K562 (cell line): ENCODE data around the gene RAP1A. TPM values are rescaled to one million over a fixed set of nuclear protein-coding genes. Genes with fewer than 3 reads are reported as not detected.

ENCODE experiments used
- ATAC-seq: fragments of 200-7000 bp; cut with Tn5 transposase; 3 replicates; pipeline ENCODE4 v1.9.1; 2020; ENCODE audit warnings: moderate library complexity
- BruUV-seq: library from RNA; stranded (reverse); fragments of 400-500 nt; replicated peaks from 2 replicates; lab custom pipeline; 2021; lab: Mats Ljungman, UMichigan
- CTCF ChIA-PET: fragments of 300-600 bp; formaldehyde crosslinking; extraction: SDS; loops from one replicate; lab custom pipeline; 2021; ENCODE audit warnings: low intra/inter-chr PET ratio; lab: Yijun Ruan, JAX
- POLR2A ChIA-PET: fragments of 300-600, 350-650 bp; sonication (Branson Sonifier 250); formaldehyde crosslinking; extraction: SDS; loops from one replicate; lab custom pipeline; 2021; ENCODE audit warnings: antibody characterized with exemption, inconsistent platforms; lab: Yijun Ruan, JAX
- DNase-seq, 4 experiments: peaks; one replicate each; pipeline versions ENCODE4 v3.0.0 to v3.0.0-alpha.2; 2011 to 2018; ENCODE audit warnings: low spot score in 3 of 4, mixed read lengths in 3 of 4; ENCODE audit errors: extremely low read depth in 1 of 4
- FAIRE-seq: peaks from 2 replicates; lab custom pipeline; 2011; peaks lifted over from hg19 to GRCh38; lab: Jason Lieb, UNC
- H2AFZ ChIP-seq: 2 replicates; pipeline ENCODE4 v1.6.0; 2011; ENCODE audit warnings: low read depth, low read length, control low read depth, inconsistent platforms
- H3K27ac ChIP-seq: fragments of 200-600 bp; 3 replicates; pipeline ENCODE4 v1.8.0; 2011; ENCODE audit warnings: low read depth, mild to moderate bottlenecking, control low read depth, inconsistent platforms, low read length, moderate library complexity, mixed read lengths; ENCODE audit errors: extremely low read depth
- H3K27me3 ChIP-seq, 2 experiments: fragments of 300-600 bp in 1 of 2; 2 replicates in 1 of 2; 3 replicates in 1 of 2; pipeline versions ENCODE4 v1.6.0 to v1.8.0; 2011; ENCODE audit warnings: inconsistent platforms in 2 of 2, low read length in 2 of 2, mild to moderate bottlenecking in 1 of 2, mixed read lengths in 1 of 2, moderate library complexity in 1 of 2; ENCODE audit not compliant: control insufficient read depth in 2 of 2, insufficient read depth in 2 of 2
- H3K36me3 ChIP-seq: fragments of 300-600 bp; 3 replicates; pipeline ENCODE4 v1.8.0; 2011; ENCODE audit warnings: mild to moderate bottlenecking, low read length, inconsistent platforms; ENCODE audit not compliant: control insufficient read depth, insufficient read depth
- H3K4me1 ChIP-seq, 2 experiments: fragments of 200-600 bp in 1 of 2; replicated peaks in 1 of 2; 2 replicates in 1 of 2; 3 replicates in 1 of 2; pipeline versions ENCODE4 v1.5.1 to v1.8.0; 2011; ENCODE audit warnings: inconsistent platforms in 2 of 2, low read length in 2 of 2, mild to moderate bottlenecking in 1 of 2, mixed read lengths in 1 of 2, moderate library complexity in 1 of 2; ENCODE audit not compliant: control insufficient read depth in 2 of 2, insufficient read depth in 2 of 2
- H3K4me2 ChIP-seq: 2 replicates; pipeline ENCODE4 v1.6.1; 2011; ENCODE audit warnings: low read length, control low read depth, inconsistent platforms, mixed read lengths; ENCODE audit not compliant: insufficient read depth
- H3K4me3 ChIP-seq: fragments of 200-600 bp; sonication (generic), shearing (Covaris generic); 2 replicates; pipeline ENCODE4 v1.5.1; 2016; ENCODE audit warnings: control low read depth, inconsistent platforms
- H3K79me2 ChIP-seq: fragments of 200-600 bp; 3 replicates; pipeline ENCODE4 v1.8.0; 2011; ENCODE audit warnings: low read length, inconsistent platforms; ENCODE audit not compliant: control insufficient read depth, insufficient read depth
- H3K9ac ChIP-seq, 2 experiments: 2 replicates each; pipeline versions ENCODE4 v1.6.0 to v1.6.1; 2011; ENCODE audit warnings: low read depth in 2 of 2, low read length in 2 of 2, control low read depth in 1 of 2, inconsistent platforms in 1 of 2, mild to moderate bottlenecking in 1 of 2, mixed read lengths in 1 of 2; ENCODE audit not compliant: insufficient read depth in 1 of 2
- H3K9me1 ChIP-seq: one replicate; pipeline ENCODE4 v1.6.0; 2011; ENCODE audit warnings: inconsistent platforms, mild to moderate bottlenecking, low read length, moderate library complexity; ENCODE audit not compliant: control insufficient read depth, insufficient read depth
- H3K9me3 ChIP-seq: replicated peaks from 2 replicates; pipeline ENCODE4 v1.5.1; 2011; ENCODE audit warnings: low read depth, low read length, inconsistent platforms; ENCODE audit not compliant: control insufficient read depth, insufficient read depth
- H4K20me1 ChIP-seq: replicated peaks from 2 replicates; pipeline ENCODE4 v1.6.1; 2011; ENCODE audit warnings: low read length, inconsistent platforms, mixed read lengths; ENCODE audit not compliant: control insufficient read depth, insufficient read depth
- BRD9 ChIP-seq: fragments of 450-650 bp; IDR thresholded peaks from 2 replicates; pipeline ENCODE4 v1.6.1; 2018; ENCODE audit warnings: low read depth; ENCODE audit not compliant: partially characterized antibody
- EP400 ChIP-seq: fragments of 450-650 bp; IDR thresholded peaks from 2 replicates; pipeline ENCODE4 v1.6.1; 2017; ENCODE audit warnings: antibody characterized with exemption, mild to moderate bottlenecking, moderate library complexity
- FOXP1 ChIP-seq: sonication (generic); formaldehyde crosslinking; IDR thresholded peaks from 2 replicates; pipeline ENCODE4 v1.8.0; 2022; ENCODE audit warnings: mild to moderate bottlenecking, missing genetic modification reagents
- KAT2B ChIP-seq: IDR thresholded peaks from one replicate; pipeline ENCODE4 v1.6.1; 2012; ENCODE audit warnings: low read depth, mild to moderate bottlenecking, control low read depth, inconsistent platforms, low read length, moderate library complexity
- MAFF ChIP-seq: IDR thresholded peaks from 2 replicates; pipeline ENCODE4 v1.6.1; 2012; ENCODE audit warnings: low read length, improper control_type of control experiment
- PHB2 ChIP-seq: fragments of 450-650 bp; IDR thresholded peaks from 2 replicates; pipeline ENCODE4 v1.6.1; 2017; ENCODE audit warnings: low read depth
- PTRF ChIP-seq: fragments of 450-650 bp; IDR thresholded peaks from 2 replicates; pipeline ENCODE4 v1.6.1; 2016; ENCODE audit warnings: mild to moderate bottlenecking, missing genetic modification characterization, missing compliant biosample characterization
- RFX1 ChIP-seq: fragments of 450-650 bp; IDR thresholded peaks from 2 replicates; pipeline ENCODE4 v1.6.1; 2016; ENCODE audit warnings: mild to moderate bottlenecking, moderate library complexity
- XRCC4 ChIP-seq: IDR thresholded peaks from one replicate; pipeline ENCODE4 v1.6.1; 2011; ENCODE audit not compliant: insufficient read depth, insufficient read length; ENCODE audit errors: extremely low read depth
- ZC3H8 ChIP-seq: fragments of 450-650 bp; IDR thresholded peaks from 2 replicates; pipeline ENCODE4 v1.6.1; 2017
- ZNF140 ChIP-seq: fragments of 250-450 bp; sonication (Bioruptor Pico); IDR thresholded peaks from 2 replicates; pipeline ENCODE4 v1.8.0; 2021; ENCODE audit warnings: moderate library complexity, mild to moderate bottlenecking, inconsistent platforms
- ZNF165 ChIP-seq: fragments of 250-450 bp; sonication (Bioruptor Pico); IDR thresholded peaks from 2 replicates; pipeline ENCODE4 v1.4.0; 2020; ENCODE audit warnings: borderline replicate concordance
- ZNF644 ChIP-seq: fragments of 200-800 bp; sonication (Bioruptor generic); IDR thresholded peaks from 2 replicates; pipeline ENCODE4 v1.6.1; 2016; ENCODE audit warnings: low read depth, missing genetic modification characterization, missing compliant biosample characterization
- WGBS: fragments of 100-300 bp; shearing (Covaris generic); methylation state at CpG from one replicate; pipeline ENCODE4 v1.1.6; 2016; ENCODE audit warnings: low coverage, mixed read lengths; ENCODE audit not compliant: insufficient coverage; ENCODE audit errors: missing lambda C conversion rate; 5-methylcytosine and 5-hydroxymethylcytosine counted together
- in situ Hi-C: fragments of 300-500 bp; cut with MboI; formaldehyde crosslinking; loops from 4 replicates; pipeline ENCODE4 v1.15.0; 2018; ENCODE audit warnings: inconsistent platforms, mixed read lengths
- intact Hi-C: fragments of 100-400 bp; cut with micrococcal nuclease; formaldehyde crosslinking; loops from 2 replicates; pipeline ENCODE4 v1.14.2; 2022
- polyA plus RNA-seq, 8 experiments: library from polyadenylated mRNA; depleted of rRNA in 4 of 8; stranded (reverse) in 5 of 8; unstranded in 3 of 8; fragments of >200 nt; fragmentation: Nextera tagmentation in 2 of 8; fragmentation: Illumina TruSeq in 1 of 8; extraction: Ambion mirVana in 2 of 8; extraction: Trizol in 1 of 8; gene quantifications; 2 replicates each; pipeline versions ENCODE4 v1.2.1 to v1.2.3, GENCODE V29; 2011 to 2014; ENCODE audit warnings: inconsistent platforms in 1 of 8, missing spikeins in 1 of 8
- total RNA-seq, 7 experiments: library from RNA; depleted of rRNA in 6 of 7; stranded (reverse); fragments of >200 nt in 6 of 7; fragmentation: Illumina TruSeq in 2 of 7; extraction: Trizol in 2 of 7; gene quantifications; 2 replicates each; pipeline versions ENCODE4 v1.2.1 to v1.2.3, GENCODE V29; 2011 to 2021; ENCODE audit warnings: low replicate concordance in 1 of 7
- TF ChIP-seq, protein P1 (sequence below): sonication (generic); formaldehyde crosslinking; IDR thresholded peaks from 2 replicates; pipeline ENCODE4 v1.8.0; 2023; ENCODE audit warnings: mild to moderate bottlenecking, missing genetic modification reagents

RAP1A gene
- total and polyA plus RNA-seq, 9 of the 15 experiments (the other 6 are each of a cell fraction or from before 2014, with no cell fraction given), result 13.4 to 86.2 (median 32.5) TPM

GRCh38 chr1:111729946-111730681 is 110.5 kb downstream of the RAP1A start:
- no peak for FAIRE-seq
- Histone ChIP-seq H3K36me3 (no peaks in the 10 kb centered on the region), H3K79me2 (no peaks in the 10 kb centered on the region), H3K4me1 (peaks cover 4 to 14% of the 10 kb centered on the region in 2 experiments), H3K4me3 (no peak overlapping the region), H2AFZ (no peak overlapping the region), H3K9me3 (no peaks in the 10 kb centered on the region), H3K9me1 (peaks cover 2% of the 10 kb centered on the region), H3K27me3 (peaks cover 14 to 69% of the 10 kb centered on the region in 2 experiments; a peak in 3 of 5 replicates), H4K20me1 (no peaks in the 10 kb centered on the region; the same call in 1 of the 2 replicates), H3K27ac (no peak overlapping the region), H3K4me2 (no peak overlapping the region), H3K9ac (no peak overlapping the region)
- POLR2A ChIA-PET, result interaction anchor here (0.5 to 0.8 kb wide), 3 partner anchors 9 to 507 kb away, joined by 3 to 4 read pairs (median 3); no protein-coding TSS in a partner anchor
- TF ChIP-seq EP400 (no peak), KAT2B (no peak), ZNF165 (CRISPR knock-in tag) (no peak), ZC3H8 (no peak)
- BruUV-seq, result no TSS peak
- in situ Hi-C loops, result no loop called here
- CTCF ChIA-PET, result no interaction called here
- DNase-seq, result no peak
- intact Hi-C loops, result no loop called here
- WGBS, result 19% methylated on average over 7 of the region's 7 CpGs
- no peak for ATAC-seq

DNA sequence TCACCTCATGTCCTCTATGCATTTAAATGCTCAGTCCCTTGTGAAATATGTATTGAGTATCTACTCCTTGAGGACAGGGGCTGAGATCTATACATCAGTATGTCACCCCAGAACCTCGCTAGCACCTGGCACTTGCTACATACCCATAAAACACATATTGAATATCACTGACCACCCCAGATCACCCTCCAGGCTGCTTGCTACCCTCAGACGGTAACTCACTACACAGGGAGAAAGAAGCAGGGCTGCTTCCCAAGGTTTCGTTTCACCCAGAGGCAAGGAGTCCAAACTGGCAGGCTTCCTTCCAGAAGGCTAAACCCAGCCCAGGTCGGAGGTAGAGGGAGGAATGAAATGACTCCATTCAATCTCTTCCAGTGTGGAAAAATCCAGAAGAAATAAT is 111.1 kb downstream of the RAP1A start:
- Histone ChIP-seq H3K79me2 (no peaks in the 10 kb centered on the region), H4K20me1 (no peaks in the 10 kb centered on the region; the same call in 1 of the 2 replicates), H2AFZ (no peak overlapping the region), H3K27ac (no peak overlapping the region), H3K4me2 (no peak overlapping the region), H3K36me3 (no peaks in the 10 kb centered on the region), H3K9me3 (no peaks in the 10 kb centered on the region), H3K9me1 (peaks cover 2% of the 10 kb centered on the region), H3K27me3 (peaks cover 20 to 70% of the 10 kb centered on the region in 2 experiments; a peak in 4 of 5 replicates), H3K4me1 (peaks cover 4 to 11% of the 10 kb centered on the region in 2 experiments), H3K4me3 (no peak overlapping the region), H3K9ac (no peak overlapping the region; a peak in 1 of 4 replicates)
- DNase-seq, result no peak
- 8% methylated on average over 4 of the region's 4 CpGs for WGBS
- POLR2A ChIA-PET, result no interaction called here
- no peak for ATAC-seq
- no TSS peak for BruUV-seq
- CTCF ChIA-PET, result no interaction called here
- in situ Hi-C loops (no loop called here), intact Hi-C loops (no loop called here)
- TF ChIP-seq PHB2, result no peak
- TF ChIP-seq, protein P1, sequence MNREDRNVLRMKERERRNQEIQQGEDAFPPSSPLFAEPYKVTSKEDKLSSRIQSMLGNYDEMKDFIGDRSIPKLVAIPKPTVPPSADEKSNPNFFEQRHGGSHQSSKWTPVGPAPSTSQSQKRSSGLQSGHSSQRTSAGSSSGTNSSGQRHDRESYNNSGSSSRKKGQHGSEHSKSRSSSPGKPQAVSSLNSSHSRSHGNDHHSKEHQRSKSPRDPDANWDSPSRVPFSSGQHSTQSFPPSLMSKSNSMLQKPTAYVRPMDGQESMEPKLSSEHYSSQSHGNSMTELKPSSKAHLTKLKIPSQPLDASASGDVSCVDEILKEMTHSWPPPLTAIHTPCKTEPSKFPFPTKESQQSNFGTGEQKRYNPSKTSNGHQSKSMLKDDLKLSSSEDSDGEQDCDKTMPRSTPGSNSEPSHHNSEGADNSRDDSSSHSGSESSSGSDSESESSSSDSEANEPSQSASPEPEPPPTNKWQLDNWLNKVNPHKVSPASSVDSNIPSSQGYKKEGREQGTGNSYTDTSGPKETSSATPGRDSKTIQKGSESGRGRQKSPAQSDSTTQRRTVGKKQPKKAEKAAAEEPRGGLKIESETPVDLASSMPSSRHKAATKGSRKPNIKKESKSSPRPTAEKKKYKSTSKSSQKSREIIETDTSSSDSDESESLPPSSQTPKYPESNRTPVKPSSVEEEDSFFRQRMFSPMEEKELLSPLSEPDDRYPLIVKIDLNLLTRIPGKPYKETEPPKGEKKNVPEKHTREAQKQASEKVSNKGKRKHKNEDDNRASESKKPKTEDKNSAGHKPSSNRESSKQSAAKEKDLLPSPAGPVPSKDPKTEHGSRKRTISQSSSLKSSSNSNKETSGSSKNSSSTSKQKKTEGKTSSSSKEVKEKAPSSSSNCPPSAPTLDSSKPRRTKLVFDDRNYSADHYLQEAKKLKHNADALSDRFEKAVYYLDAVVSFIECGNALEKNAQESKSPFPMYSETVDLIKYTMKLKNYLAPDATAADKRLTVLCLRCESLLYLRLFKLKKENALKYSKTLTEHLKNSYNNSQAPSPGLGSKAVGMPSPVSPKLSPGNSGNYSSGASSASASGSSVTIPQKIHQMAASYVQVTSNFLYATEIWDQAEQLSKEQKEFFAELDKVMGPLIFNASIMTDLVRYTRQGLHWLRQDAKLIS, result no peak
- TF ChIP-seq MAFF, result no peak
- no peak for TF ChIP-seq PTRF (tag)
- no peak for TF ChIP-seq ZNF644
- no peak for TF ChIP-seq ZNF140 (CRISPR knock-in tag)
- TF ChIP-seq FOXP1 (CRISPR knock-in tag), result no peak
- TF ChIP-seq RFX1, result no peak
- TF ChIP-seq BRD9, result no peak
- no peak for TF ChIP-seq XRCC4
- FAIRE-seq, result no peak
